GM23248 (cell line): Measurements from ENCODE around the gene CCDC127.
"Not testable (repeated sequence)": the region's sequence is repeated elsewhere in the genome, so short reads cannot be mapped to it uniquely, and the experiment has no call there.

ENCODE experiments used
- EZH2 ChIP-seq: fragments of 200-600 bp; sonication (generic); IDR thresholded peaks from 2 replicates; pipeline ENCODE4 v1.6.1; 2018; ENCODE audit warnings: antibody characterized with exemption, mild to moderate bottlenecking; ENCODE audit not compliant: insufficient read depth, poor library complexity, severe bottlenecking
- EZH2phosphoT487 ChIP-seq: fragments of 200-600 bp; sonication (generic); IDR thresholded peaks from 2 replicates; pipeline ENCODE4 v1.6.1; 2018; ENCODE audit warnings: antibody characterized with exemption, moderate library complexity, mild to moderate bottlenecking, low read depth; ENCODE audit not compliant: insufficient read depth

- TF ChIP-seq EZH2phosphoT487, EZH2: not testable (repeated sequence)
Measured at GRCh38 chr5:266311-267026, 48.5 kb upstream of the CCDC127 start.
